G401 (cell line): ENCODE results near the gene UBE2Z. TPM values are rescaled to one million over a fixed set of nuclear protein-coding genes. Genes with fewer than 3 reads are reported as not detected.
A peak's percentile ranks its signal among the peaks of the same experiment; 100 is the strongest.
"Not testable (repeated sequence)": the region's sequence is repeated elsewhere in the genome, so short reads cannot be mapped to it uniquely, and the experiment has no call there.

Experiments used
- DNase-seq: peaks from one replicate; pipeline ENCODE4 v3.0.0-alpha.2; 2015; ENCODE audit warnings: low spot score
- in situ Hi-C: cut with HindIII; loops from 2 replicates; pipeline ENCODE4 v1.10.0; 2016; ENCODE audit warnings: low sequenced_read_pairs, mixed read lengths
- total RNA-seq: library from RNA; depleted of rRNA; stranded (reverse); fragments of >200 nt; shearing (Covaris generic); gene quantifications from 2 replicates; pipeline ENCODE4 v1.2.3, GENCODE V29; 2014; rRNA removed

UBE2Z gene
- total RNA-seq, 1 experiment from 2014 or later = 71.2 TPM

GRCh38 chr17:48944515-48945260 lies 36.5 kb downstream of the UBE2Z start, which contains the start of gene SNF8:
SNF8 (minus strand) TSS chr17:48944842; CDS start chr17:48944734, 108 bp downstream.
- in situ Hi-C loops = no loop called here
- DNase-seq = peak; percentile 83

GRCh38 chr17:48945261-48945651 lies 37.0 kb downstream of the UBE2Z start:
- DNase-seq, in situ Hi-C loops: not testable (repeated sequence)

GRCh38 chr17:48951572-48951971 lies 43.4 kb downstream of the UBE2Z start:
- in situ Hi-C loops = no loop called here
- DNase-seq = no peak

- DNase-seq = no peak
- in situ Hi-C loops = no loop called here
These were observed 44.7 kb downstream of the UBE2Z start for GRCh38 chr17:48952904-48953303.

- DNase-seq = peak; percentile 43
- in situ Hi-C loops = no loop called here
These were observed 46.1 kb downstream of the UBE2Z start for GRCh38 chr17:48954300-48954755.

GRCh38 chr17:48960834-48961515 lies 52.8 kb downstream of the UBE2Z start:
- no peak for DNase-seq
- in situ Hi-C loops = no loop called here

- in situ Hi-C loops = no loop called here
- DNase-seq = no peak
These were observed 53.5 kb downstream of the UBE2Z start for GRCh38 chr17:48961516-48962233.

GRCh38 chr17:48970224-48970623 lies 62.0 kb downstream of the UBE2Z start:
- DNase-seq = no peak
- in situ Hi-C loops = no loop called here

GRCh38 chr17:48970865-48971687 lies 62.9 kb downstream of the UBE2Z start:
- no peak for DNase-seq

GRCh38 chr17:48972749-48973097 lies 64.5 kb downstream of the UBE2Z start:
- in situ Hi-C loops = no loop called here
- no peak for DNase-seq

More at GRCh38 chr17:48970865-48971687, 62.9 kb downstream of the UBE2Z start:
- in situ Hi-C loops = no loop called here

GRCh38 chr17:48973806-48974205 lies 65.6 kb downstream of the UBE2Z start:
- in situ Hi-C loops = no loop called here
- DNase-seq = no peak

Other genes with a start within 250 kb of the UBE2Z start
- gene PRAC1, start 185.9 kb upstream of the UBE2Z start, total RNA-seq = 8.2 TPM in 1 of 2 replicates, not detected in the other
- gene PRAC2, start 185.2 kb upstream of the UBE2Z start, total RNA-seq = 9.5 and 42.2 TPM in 2 replicates
- gene HOXB13, start 179.7 kb upstream of the UBE2Z start, total RNA-seq = 54.8 and 60.5 TPM in 2 replicates
- gene TTLL6, start 91.2 kb upstream of the UBE2Z start, total RNA-seq = 6.9 and 9.4 TPM in 2 replicates
- 37.8 and 66.1 TPM in 2 replicates for gene CALCOCO2, start 77.4 kb upstream of the UBE2Z start, total RNA-seq
- 62.0 and 83.3 TPM in 2 replicates for gene ATP5MC1, start 15.6 kb upstream of the UBE2Z start, total RNA-seq
- gene SNF8, start 36.4 kb downstream of the UBE2Z start, total RNA-seq = 206 and 275 TPM in 2 replicates
- gene GIP, start 60.2 kb downstream of the UBE2Z start, total RNA-seq = 0.20 and 1.5 TPM in 2 replicates
- gene IGF2BP1, start 89.0 kb downstream of the UBE2Z start, total RNA-seq = 63.0 and 86.2 TPM in 2 replicates
- not detected in 2 replicates for gene B4GALNT2, start 224.4 kb downstream of the UBE2Z start, total RNA-seq